GM19193 (cell line): Measurements from ENCODE around the gene ARHGDIG.

Experiments used
- POLR2A ChIP-seq: IDR thresholded peaks from 4 replicates; pipeline ENCODE4 v1.6.1; 2011; ENCODE audit not compliant: insufficient read depth, insufficient read length; ENCODE audit errors: extremely low read depth

The ARHGDIG gene

DNA sequence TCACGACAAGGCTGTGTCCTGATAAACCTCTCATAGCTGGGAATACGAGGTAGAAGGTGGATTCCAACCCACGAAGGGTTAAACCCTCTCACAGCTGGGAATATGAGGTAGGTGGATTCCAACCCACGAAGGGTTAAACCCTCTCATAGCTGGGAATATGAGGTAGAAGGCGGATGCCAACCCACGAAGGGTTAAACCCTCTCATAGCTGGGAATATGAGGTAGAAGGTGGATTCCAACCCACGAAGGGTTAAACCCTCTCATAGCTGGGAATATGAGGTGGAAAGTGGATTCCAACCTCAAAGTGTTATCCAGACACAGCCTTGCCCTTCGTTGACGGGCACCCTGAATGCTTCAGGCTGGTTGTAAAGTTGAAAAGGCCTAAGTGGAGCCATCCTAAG is 41.1 kb downstream of the ARHGDIG start:
- TF ChIP-seq POLR2A: no peak

DNA sequence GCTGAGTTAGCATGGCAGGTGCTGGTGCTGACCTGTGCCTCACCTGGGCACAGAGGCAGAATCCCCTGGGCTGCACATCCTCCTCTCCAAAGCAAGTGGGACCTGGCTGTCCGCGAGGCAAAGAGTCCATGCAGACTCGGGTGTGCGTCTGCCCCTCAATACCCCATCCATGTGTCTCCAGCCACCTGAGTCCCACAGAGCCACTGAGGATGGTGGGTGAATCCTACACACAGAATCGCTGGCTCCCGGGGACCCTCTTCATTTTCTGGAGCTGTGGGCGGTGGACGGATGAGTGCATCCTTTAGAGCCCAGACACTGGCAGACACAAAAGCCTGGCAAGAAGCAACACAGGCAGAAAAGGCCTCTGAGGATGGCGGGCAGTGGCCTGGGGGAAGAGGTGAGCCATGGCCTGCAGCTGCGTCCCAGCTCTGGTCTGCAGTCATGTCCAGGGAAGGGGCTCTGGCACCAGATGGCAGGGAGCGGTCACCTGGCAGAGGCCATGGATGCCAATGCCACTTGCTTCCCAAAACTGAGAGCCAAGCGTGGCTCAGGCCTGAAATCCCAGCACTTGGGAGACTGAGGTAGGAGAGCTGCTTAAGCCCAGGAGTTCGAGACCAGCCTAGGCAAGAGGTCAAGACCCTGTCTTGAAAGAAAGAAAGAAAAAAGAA is 42.2 kb downstream of the ARHGDIG start:
- TF ChIP-seq POLR2A: no peak

DNA sequence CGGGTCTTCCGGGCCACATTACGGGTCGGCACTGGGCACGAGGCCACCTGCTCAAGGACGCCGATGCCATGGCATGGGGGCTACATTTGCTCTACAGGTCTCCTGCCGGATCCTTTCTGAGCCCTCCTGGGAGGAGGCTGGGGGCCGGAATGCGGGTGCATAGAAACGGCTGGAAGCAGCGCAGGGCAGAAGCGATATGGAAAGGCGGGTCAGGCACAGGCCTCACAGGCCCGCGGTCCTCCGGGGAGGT is 43.7 kb downstream of the ARHGDIG start:
- no peak for TF ChIP-seq POLR2A

DNA sequence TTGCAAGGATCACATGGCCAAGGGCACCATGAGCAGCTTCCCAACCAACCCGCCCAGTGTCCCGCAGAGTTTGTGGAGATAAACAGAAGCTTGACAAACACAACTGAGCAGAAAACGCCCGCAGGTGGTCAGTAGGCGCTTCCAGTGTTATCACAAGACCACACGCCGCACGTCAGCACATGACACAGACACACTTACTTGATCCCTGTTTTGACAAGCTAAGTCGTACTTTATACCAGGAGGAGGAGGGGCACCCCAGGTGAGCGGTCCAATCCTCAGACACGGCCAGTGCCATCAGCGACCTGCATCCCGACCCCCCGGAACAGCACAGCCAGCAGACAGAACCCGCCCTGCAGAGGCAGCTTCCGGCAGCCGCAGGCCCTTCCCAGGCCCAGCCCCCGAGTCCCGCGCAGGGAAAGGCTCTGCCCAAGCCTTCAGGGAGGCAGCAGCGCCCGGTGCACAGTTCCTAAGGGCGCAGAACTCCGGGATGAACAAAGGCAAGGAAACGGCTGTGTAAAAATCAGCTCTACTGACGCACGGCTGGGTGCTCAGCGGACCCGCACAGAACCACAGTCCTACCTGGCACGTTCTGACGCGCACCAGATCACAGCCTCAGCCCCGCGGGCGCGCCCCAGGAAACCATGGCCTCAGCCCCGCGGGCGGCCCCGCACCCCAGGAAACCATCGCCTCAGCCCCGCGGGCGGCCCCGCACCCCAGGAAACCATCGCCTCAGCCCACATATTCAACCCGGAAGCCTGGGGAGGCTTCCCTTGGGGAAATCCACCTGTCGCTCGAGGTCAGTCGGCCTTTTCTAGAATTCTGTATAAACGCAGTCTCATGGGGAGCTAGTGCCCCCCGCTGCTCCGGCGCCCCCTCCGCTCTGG is 44.3 kb downstream of the ARHGDIG start:
- peak; percentile 49 for TF ChIP-seq POLR2A

DNA sequence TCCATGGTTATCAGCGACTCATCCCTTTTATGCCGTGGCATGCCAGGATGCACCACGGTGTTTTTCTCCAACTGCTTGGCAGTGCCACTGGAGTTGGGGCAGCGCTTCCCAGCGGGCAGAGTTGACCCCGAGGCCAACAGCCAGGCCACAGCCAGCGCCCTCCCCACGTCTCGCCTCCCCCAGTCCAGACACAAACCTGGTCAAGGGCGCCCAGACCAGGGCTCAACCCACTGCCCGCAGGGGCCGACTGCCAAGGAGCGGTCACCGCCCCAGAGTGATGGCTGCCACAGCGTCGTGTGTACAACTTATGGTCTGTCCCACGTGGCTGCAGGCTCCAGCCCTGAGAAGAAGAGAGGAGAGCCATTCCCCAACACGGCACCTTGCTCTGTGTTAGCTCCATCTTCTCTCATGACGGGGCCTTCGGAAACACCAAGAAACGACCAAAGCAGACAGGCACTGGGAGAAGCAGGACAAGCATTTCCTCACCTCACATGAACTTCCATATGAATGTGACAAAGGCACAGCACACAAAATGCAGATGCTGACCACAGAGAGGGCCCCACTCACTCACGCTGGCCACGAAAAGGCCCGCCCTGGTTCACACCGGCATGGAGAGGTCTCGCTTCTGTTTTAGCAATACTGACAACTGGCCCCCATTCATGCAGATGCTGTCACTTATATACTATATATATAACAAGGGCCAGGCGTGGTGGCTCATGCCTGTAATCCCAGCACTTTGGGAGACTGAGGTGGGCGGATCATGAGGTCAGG is 45.2 kb downstream of the ARHGDIG start:
- TF ChIP-seq POLR2A: no peak

DNA sequence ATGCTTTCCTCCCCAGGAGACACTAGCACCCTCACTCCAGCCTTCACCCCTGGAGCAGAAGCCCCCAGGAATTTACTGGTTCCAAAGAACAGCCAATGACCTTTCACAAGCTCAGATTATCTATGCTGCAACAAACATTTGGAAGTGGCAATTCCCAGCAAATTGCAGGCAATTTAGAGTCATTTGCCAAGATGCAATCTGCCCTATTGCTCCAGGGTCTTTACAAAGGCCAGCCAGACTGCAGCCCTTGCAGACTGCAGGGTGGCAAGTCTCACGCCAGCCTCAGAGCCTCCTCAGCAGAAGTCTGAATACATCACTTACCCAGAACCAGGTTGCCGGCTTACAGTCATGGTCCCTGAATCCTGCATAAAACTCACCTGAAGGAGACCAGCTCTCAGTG is 50.4 kb downstream of the ARHGDIG start:
- no peak for TF ChIP-seq POLR2A
